Omental fat pad (tissue), 4 donors: ENCODE data around the gene PUSL1. TPM values are rescaled to one million over a fixed set of nuclear protein-coding genes. Genes with fewer than 3 reads are reported as not detected.
A peak's percentile ranks its signal among the peaks of the same experiment; 100 is the strongest.

ENCODE experiments used
- ATAC-seq: fragments of 150-250 bp; one replicate; pipeline ENCODE4 v1.9.1; 2016; ENCODE audit warnings: mild to moderate bottlenecking, moderate library complexity; ENCODE audit not compliant: low FRiP score
- DNase-seq: peaks from one replicate; pipeline ENCODE4 v3.0.0-alpha.2; 2019; ENCODE audit warnings: low spot score
- total RNA-seq, 4 donors: library from RNA; depleted of rRNA; stranded (reverse); fragments of >200 nt; gene quantifications; one replicate each; pipeline ENCODE4 v1.1.0, GENCODE V29; 2016
- TF ChIP-seq, protein P1 (sequence below), 3 donors: fragments of 450-650 bp; IDR thresholded peaks; one replicate each; pipeline ENCODE4 v1.5.1; 2016 to 2017; ENCODE audit warnings: antibody characterized with exemption in 3 of 3, mild to moderate bottlenecking in 3 of 3, moderate library complexity in 2 of 3

The PUSL1 gene
- total RNA-seq, 4 donors from 2014 or later, result 15.7 to 26.0 (median 17.5) TPM

DNA sequence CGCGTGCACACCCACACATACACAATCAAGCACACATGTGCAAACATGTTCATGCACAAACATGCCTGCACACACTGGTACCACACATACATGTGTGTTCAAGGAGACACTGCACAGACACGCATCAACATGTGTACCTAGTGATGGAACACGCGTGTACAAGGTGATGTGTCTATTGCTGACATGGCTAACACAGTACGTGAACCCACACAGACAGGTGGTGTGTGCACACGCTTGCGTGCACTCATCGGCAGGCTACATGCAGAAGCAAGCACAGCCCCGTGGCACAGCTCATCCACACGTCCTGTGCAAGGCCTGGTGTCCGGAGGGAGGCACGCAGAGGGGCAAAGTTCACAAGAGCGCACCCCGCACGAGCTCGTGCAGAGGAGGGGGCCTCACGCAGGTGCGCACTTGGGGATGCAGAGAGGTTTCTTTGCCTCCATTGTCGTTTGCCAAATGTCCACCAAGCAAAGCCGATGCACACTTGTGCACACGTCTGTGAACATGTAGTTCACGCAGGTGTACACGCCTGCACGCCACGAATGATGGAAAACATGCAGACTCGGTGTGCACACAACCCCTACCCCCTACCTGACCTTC is 1.6 kb upstream of the PUSL1 start:
- ATAC-seq, result no peak
- TF ChIP-seq, protein P1, sequence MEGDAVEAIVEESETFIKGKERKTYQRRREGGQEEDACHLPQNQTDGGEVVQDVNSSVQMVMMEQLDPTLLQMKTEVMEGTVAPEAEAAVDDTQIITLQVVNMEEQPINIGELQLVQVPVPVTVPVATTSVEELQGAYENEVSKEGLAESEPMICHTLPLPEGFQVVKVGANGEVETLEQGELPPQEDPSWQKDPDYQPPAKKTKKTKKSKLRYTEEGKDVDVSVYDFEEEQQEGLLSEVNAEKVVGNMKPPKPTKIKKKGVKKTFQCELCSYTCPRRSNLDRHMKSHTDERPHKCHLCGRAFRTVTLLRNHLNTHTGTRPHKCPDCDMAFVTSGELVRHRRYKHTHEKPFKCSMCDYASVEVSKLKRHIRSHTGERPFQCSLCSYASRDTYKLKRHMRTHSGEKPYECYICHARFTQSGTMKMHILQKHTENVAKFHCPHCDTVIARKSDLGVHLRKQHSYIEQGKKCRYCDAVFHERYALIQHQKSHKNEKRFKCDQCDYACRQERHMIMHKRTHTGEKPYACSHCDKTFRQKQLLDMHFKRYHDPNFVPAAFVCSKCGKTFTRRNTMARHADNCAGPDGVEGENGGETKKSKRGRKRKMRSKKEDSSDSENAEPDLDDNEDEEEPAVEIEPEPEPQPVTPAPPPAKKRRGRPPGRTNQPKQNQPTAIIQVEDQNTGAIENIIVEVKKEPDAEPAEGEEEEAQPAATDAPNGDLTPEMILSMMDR (IDR thresholded peaks at IDR 0.05), result no peak
- no peak for DNase-seq

DNA sequence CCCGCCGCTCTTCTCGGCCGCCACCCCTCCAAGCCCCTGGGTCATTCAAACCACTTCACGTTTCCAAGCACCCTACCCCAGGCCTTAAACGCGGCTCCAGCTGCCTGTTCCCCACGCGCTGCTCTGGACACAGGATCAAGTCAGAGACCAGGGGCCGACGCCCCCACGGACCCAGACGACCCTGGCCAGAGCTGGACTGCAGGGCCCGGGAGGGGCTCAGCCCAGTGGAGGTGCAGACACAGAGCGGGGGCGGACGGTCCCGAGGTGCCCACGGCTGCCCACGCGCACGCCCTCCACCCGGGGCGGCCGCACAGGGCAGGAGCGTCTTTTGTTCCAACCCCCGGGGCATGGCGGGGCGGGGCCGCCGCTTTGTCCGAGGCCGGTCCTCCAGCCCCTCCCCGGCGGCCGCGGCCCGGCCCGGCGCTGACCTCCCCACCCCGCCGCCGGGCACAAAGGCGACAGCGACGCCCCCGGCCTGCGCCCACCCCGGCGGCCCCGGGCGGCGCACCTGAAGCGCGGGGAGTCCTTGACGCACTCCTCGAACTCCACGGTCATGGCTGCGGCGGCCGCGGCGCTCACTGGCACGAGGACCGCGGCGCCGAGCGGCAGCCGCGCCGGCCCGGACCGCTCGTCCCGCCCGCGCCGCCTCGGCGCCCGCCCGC is 1.0 kb upstream of the PUSL1 start:
- ATAC-seq (peak; percentile 5), DNase-seq (no peak)
- TF ChIP-seq, protein P1 (IDR thresholded peaks at IDR 0.05), result no peak

DNA sequence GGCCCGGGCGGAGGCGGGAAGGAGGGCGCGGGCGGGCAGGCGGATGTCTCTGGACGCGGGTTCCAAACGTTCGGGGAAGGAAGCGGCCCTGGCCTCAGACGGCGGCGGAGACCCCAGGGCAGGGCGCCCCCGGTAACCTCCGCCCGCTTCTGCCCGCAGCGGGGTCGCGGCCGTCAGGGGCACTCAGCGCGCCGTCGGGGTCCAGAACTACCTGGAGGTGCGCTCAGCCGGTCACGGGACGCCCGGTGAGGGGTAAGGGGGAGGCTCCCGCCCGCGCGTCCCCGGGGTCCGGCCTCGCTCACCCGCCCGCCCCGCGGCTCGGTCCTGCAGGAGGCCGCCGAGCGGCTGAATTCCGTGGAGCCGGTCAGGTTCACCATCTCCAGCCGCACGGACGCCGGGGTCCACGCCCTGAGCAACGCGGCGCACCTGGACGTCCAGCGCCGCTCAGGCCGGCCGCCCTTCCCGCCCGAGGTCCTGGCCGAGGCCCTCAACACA is 406 bp downstream of the PUSL1 start:
- TF ChIP-seq, protein P1 (IDR thresholded peaks at IDR 0.05), result no peak
- DNase-seq (no peak), ATAC-seq (no peak)

DNA sequence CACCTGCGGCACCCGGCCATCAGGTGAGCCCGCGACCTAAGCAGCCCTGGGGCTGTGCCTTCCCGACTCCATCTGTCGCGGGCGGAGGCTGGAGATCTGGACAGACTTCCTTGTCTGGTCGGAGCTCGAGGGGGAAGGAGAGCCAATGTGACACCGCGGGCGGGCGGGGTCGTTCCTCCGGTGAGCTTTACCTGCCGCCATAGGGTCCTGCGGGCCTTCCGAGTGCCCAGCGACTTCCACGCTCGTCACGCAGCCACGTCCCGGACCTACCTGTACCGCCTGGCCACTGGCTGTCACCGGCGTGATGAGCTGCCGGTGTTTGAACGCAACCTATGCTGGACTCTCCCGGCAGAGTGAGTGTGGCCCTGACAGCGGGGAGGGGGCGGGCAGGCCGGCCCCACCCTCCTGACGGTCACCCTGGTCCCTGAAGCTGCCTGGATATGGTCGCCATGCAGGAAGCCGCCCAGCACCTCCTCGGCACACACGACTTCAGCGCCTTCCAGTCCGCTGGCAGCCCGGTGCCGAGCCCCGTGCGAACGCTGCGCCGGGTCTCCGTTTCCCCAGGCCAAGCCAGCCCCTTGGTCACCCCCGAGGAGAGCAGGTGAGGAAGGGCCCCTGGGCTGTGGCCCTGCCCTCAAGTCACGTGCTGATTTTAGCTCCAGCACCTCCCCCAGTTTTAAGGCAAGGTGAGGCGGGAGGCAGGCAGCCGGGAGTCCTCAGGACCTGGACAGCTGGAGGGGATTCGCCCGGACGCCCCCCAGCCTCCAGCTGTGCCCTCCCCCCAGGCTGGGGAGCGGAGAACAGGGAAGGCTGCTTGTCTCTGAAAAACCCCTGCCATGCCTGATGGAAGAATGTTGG is 1.1 kb downstream of the PUSL1 start:
- ATAC-seq (no peak), DNase-seq (no peak)
- TF ChIP-seq, protein P1 (IDR thresholded peaks at IDR 0.05), result no peak

DNA sequence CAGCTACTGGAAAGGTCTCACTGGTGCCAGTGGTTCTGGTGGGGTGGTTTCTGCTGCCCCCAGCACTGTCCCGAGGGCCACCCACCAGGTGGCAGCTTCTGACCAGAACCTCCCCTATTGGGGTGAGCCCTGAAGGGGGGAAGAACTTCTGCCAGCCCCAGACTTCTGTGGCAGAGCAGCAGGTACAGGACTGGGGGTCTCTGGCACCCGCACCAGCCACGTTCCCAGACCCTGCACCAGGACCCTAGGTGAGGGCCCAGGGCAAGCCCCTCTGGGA is 1.6 kb downstream of the PUSL1 start:
- TF ChIP-seq, protein P1 (IDR thresholded peaks at IDR 0.05), result no peak
- no peak for DNase-seq
- ATAC-seq, result no peak

DNA sequence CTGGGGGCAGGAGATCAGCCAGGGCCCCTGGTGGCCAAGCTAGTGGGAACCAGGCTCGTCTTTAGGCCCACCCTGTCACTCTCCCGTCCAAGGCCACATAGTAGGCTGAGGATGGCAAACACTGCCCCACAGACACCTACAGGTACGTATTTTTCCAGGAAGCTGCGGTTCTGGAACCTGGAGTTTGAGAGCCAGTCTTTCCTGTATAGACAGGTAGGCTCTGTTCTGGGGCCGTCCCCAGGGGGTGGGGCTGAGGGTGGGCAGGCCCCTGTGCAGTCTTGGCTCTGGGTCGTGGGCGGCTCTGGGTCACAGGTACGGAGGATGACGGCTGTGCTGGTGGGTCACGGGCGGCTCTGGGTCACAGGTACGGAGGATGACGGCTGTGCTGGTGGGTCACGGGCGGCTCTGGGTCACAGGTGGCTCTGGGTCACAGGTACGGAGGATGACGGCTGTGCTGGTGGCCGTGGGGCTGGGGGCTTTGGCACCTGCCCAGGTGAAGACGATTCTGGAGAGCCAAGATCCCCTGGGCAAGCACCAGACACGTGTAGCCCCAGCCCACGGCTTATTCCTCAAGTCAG is 2.2 kb downstream of the PUSL1 start:
- no peak for DNase-seq
- no peak for ATAC-seq
- TF ChIP-seq, protein P1 (IDR thresholded peaks at IDR 0.05), result no peak
